C4-2B (cell line): ENCODE results near the gene BRAF.
"Not testable (repeated sequence)": the region's sequence is repeated elsewhere in the genome, so short reads cannot be mapped to it uniquely, and the experiment has no call there.

Source experiments
- H3K27ac ChIP-seq: fragments of 450-650 bp; 2 replicates; pipeline ENCODE4 v1.5.1; 2017
- ZFX ChIP-seq: fragments of 450-650 bp; IDR thresholded peaks from 2 replicates; pipeline ENCODE4 v1.6.1; 2017
- TF ChIP-seq, protein P1 (sequence below): fragments of 450-650 bp; conservative IDR thresholded peaks from 2 replicates; pipeline ENCODE4 v1.5.1; 2017; ENCODE audit warnings: mild to moderate bottlenecking

BRAF gene

DNA sequence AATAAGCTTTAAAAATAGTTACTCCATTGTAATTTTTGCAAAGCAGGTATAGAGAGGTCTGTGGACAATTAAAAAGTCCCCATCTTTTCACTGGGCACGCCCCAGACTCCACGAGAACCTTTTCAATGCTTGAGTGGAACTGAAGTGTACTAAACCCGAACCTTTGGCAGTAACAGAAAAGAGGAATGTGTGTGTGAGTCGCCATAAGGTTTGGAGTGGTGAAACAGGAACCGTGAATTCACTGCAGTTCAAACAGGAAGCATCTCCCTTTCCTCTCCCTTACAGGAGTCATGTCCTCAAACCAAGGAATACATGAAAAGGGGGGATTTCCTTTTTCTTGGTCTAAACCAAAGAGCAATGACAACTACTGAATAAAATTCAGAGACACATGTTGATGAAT lies 205.0 kb downstream of the BRAF start:
- H3K27ac ChIP-seq: no peak overlapping the region
- TF ChIP-seq ZFX: no peak
- TF ChIP-seq, protein P1, sequence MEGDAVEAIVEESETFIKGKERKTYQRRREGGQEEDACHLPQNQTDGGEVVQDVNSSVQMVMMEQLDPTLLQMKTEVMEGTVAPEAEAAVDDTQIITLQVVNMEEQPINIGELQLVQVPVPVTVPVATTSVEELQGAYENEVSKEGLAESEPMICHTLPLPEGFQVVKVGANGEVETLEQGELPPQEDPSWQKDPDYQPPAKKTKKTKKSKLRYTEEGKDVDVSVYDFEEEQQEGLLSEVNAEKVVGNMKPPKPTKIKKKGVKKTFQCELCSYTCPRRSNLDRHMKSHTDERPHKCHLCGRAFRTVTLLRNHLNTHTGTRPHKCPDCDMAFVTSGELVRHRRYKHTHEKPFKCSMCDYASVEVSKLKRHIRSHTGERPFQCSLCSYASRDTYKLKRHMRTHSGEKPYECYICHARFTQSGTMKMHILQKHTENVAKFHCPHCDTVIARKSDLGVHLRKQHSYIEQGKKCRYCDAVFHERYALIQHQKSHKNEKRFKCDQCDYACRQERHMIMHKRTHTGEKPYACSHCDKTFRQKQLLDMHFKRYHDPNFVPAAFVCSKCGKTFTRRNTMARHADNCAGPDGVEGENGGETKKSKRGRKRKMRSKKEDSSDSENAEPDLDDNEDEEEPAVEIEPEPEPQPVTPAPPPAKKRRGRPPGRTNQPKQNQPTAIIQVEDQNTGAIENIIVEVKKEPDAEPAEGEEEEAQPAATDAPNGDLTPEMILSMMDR: no peak

DNA sequence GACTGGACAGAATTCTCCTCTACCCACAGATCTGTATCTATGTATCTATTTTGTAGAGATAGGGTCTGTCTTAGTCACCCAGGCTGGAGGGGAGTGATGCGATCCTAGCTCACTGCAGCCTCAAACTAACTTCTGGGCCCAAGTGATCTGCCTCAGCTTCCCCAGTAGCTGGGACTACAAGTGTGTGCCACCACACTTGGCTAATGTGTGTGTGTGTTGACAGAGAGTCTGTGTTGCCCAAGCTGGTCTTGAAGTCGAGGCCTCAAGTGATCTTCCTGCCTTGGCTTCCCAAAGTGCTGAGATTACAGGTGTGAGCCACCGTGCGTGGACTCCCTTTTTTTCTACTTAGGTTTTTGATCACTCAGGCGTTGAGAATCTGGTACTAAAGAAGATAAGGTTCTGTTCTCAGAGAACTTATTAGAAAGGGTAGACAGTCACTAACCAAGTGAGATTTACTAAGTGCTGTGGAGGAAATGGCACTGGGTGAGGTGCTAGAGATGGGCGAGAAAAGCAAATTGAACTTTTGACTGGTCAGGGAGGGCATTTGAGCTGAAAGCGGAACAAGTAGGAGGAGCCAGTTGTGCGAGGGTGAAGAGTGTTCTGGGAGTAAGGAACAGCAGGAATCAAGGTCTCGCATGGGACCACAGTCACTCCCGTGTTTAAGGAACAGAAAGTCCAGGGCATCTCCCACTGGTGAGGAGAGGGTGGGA lies 210.2 kb downstream of the BRAF start:
- no peak overlapping the region for H3K27ac ChIP-seq
- TF ChIP-seq, protein P1: no peak
- TF ChIP-seq ZFX: no peak

DNA sequence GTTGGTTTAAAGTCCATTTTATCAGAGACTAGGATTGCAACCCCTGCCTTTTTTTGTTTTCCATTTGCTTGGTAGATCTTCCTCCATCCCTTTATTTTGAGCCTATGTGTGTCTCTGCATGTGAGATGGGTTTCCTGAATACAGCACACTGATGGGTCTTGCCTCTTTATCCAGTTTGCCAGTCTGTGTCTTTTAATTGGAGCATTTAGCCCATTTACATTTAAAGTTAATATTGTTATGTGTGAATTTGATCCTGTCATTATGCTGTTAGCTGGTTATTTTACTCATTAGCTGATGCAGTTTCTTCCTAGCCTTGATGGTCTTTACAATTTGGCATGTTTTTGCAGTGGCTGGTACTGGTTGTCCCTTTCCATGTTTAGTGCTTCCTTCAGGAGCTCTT lies 212.3 kb downstream of the BRAF start:
- H3K27ac ChIP-seq: not testable (repeated sequence)

DNA sequence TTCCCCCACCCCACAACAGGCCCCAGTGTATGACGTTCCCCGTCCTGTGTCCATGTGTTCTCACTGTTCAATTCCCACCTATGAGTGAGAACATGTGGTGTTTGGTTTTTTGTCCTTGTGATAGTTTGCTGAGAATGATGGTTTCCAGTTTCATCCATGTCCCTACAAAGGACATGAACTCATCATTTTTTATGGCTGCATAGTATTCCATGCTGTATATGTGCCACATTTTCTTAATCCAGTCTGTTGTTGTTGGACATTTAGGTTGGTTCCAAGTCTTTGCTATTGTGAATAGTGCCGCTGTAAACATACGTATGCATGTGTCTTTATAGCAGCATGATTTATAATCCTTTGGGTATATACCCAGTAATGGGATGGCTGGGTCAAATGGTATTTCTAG lies 216.0 kb downstream of the BRAF start:
- H3K27ac ChIP-seq: not testable (repeated sequence)

DNA sequence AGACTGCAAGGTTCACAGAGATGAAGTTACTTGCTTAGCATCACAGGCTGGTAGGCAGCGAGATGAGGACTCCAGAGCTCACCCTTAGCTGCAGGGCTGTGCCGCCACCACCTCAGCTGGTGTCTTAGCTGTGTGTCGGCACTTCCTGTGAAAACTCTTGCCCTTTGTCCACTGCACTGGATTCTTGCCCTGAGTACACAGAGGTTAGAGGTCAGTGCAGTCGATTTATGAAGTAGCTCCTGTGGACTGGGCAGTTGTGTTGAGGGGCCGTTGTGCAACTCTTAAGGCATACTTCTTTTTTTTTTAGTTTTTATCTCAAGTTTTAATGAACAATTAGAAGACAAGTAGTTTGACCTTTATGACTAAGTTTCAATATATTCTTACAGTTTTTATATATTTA lies 217.6 kb downstream of the BRAF start:
- no peak overlapping the region for H3K27ac ChIP-seq
- TF ChIP-seq, protein P1: no peak
- no peak for TF ChIP-seq ZFX

DNA sequence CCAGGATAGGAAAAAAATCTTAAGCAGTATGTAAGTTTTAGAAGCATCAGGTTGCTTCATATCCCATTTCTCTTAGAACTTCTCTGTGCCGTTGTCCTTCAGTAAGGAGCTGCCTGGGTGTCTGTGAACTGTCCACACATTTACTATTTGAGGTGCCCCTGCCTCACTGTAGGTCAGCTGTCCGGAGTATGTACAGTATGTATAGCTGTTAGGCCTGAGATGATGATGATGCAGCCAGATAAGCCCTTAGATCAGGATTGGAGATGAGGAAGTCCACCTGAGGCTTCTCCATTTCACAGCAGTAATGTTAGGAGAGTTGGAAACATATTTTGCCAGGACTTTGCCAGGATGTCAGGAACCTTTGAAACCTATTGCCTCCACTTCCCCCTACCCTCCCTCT lies 220.5 kb downstream of the BRAF start:
- TF ChIP-seq, protein P1: no peak
- H3K27ac ChIP-seq: no peak overlapping the region

DNA sequence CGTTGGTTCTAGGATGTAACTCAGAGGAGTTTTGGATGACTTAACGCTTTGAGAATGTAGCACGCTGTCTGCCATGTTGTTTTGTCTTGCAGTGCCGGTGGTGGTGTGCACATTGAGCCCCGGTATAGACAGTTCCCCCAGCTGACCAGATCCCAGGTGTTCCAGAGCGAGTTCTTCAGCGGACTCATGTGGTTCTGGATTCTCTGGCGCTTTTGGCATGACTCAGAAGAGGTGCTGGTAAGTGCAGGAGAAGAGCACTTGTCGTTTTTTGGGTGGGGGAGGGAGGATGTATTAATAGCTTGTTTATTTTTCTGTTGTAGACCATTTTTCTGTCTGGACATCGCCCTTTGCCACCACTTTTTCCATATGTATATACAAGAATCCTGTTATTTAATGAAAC lies 222.0 kb downstream of the BRAF start:
- TF ChIP-seq, protein P1: no peak
- no peak for TF ChIP-seq ZFX

DNA sequence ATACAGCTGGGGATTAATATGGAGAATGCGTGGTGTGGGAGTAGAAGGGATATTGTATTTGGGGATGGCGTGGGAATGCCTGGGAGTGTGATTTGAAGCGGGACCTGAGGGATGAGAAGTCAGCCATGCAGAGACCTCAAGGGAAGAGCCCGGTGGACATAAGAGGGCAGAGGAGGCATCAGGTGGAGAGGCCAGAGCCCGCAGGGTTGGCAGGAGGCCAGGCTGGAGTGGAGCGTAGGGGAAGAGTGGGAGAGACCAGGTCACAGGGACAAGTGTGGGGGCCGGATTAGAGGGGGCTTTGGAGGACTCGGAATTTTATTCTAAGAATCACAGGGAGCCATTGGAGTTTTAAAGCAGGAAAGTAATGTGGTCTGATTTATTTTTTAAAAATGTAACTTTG lies 226.3 kb downstream of the BRAF start:
- no peak overlapping the region for H3K27ac ChIP-seq
- no peak for TF ChIP-seq ZFX
- TF ChIP-seq, protein P1: no peak

More for the DNA sequence above, 222.0 kb downstream of the BRAF start:
- H3K27ac ChIP-seq: no peak overlapping the region
